K562 (cell line): ENCODE data around the gene AGAP1. TPM values are rescaled to one million over a fixed set of nuclear protein-coding genes. Genes with fewer than 3 reads are reported as not detected.

Source experiments
- ATAC-seq: fragments of 200-7000 bp; cut with Tn5 transposase; 3 replicates; pipeline ENCODE4 v1.9.1; 2020; ENCODE audit warnings: moderate library complexity
- BruUV-seq: library from RNA; stranded (reverse); fragments of 400-500 nt; replicated peaks from 2 replicates; lab custom pipeline; 2021; lab: Mats Ljungman, UMichigan
- CTCF ChIA-PET: fragments of 300-600 bp; formaldehyde crosslinking; extraction: SDS; loops from one replicate; lab custom pipeline; 2021; ENCODE audit warnings: low intra/inter-chr PET ratio; lab: Yijun Ruan, JAX
- POLR2A ChIA-PET: fragments of 300-600, 350-650 bp; sonication (Branson Sonifier 250); formaldehyde crosslinking; extraction: SDS; loops from one replicate; lab custom pipeline; 2021; ENCODE audit warnings: antibody characterized with exemption, inconsistent platforms; lab: Yijun Ruan, JAX
- DNase-seq, 4 experiments: peaks; one replicate each; pipeline versions ENCODE4 v3.0.0 to v3.0.0-alpha.2; 2011 to 2018; ENCODE audit warnings: low spot score in 3 of 4, mixed read lengths in 3 of 4; ENCODE audit errors: extremely low read depth in 1 of 4
- FAIRE-seq: peaks from 2 replicates; lab custom pipeline; 2011; peaks lifted over from hg19 to GRCh38; lab: Jason Lieb, UNC
- H2AFZ ChIP-seq: 2 replicates; pipeline ENCODE4 v1.6.0; 2011; ENCODE audit warnings: low read depth, low read length, control low read depth, inconsistent platforms
- H3K27ac ChIP-seq: fragments of 200-600 bp; 3 replicates; pipeline ENCODE4 v1.8.0; 2011; ENCODE audit warnings: low read depth, mild to moderate bottlenecking, control low read depth, inconsistent platforms, low read length, moderate library complexity, mixed read lengths; ENCODE audit errors: extremely low read depth
- H3K27me3 ChIP-seq, 2 experiments: fragments of 300-600 bp in 1 of 2; 2 replicates in 1 of 2; 3 replicates in 1 of 2; pipeline versions ENCODE4 v1.6.0 to v1.8.0; 2011; ENCODE audit warnings: inconsistent platforms in 2 of 2, low read length in 2 of 2, mild to moderate bottlenecking in 1 of 2, mixed read lengths in 1 of 2, moderate library complexity in 1 of 2; ENCODE audit not compliant: control insufficient read depth in 2 of 2, insufficient read depth in 2 of 2
- H3K36me3 ChIP-seq: fragments of 300-600 bp; 3 replicates; pipeline ENCODE4 v1.8.0; 2011; ENCODE audit warnings: mild to moderate bottlenecking, low read length, inconsistent platforms; ENCODE audit not compliant: control insufficient read depth, insufficient read depth
- H3K4me1 ChIP-seq, 2 experiments: fragments of 200-600 bp in 1 of 2; replicated peaks in 1 of 2; 2 replicates in 1 of 2; 3 replicates in 1 of 2; pipeline versions ENCODE4 v1.5.1 to v1.8.0; 2011; ENCODE audit warnings: inconsistent platforms in 2 of 2, low read length in 2 of 2, mild to moderate bottlenecking in 1 of 2, mixed read lengths in 1 of 2, moderate library complexity in 1 of 2; ENCODE audit not compliant: control insufficient read depth in 2 of 2, insufficient read depth in 2 of 2
- H3K4me2 ChIP-seq: 2 replicates; pipeline ENCODE4 v1.6.1; 2011; ENCODE audit warnings: low read length, control low read depth, inconsistent platforms, mixed read lengths; ENCODE audit not compliant: insufficient read depth
- H3K4me3 ChIP-seq: fragments of 200-600 bp; sonication (generic), shearing (Covaris generic); 2 replicates; pipeline ENCODE4 v1.5.1; 2016; ENCODE audit warnings: control low read depth, inconsistent platforms
- H3K79me2 ChIP-seq: fragments of 200-600 bp; 3 replicates; pipeline ENCODE4 v1.8.0; 2011; ENCODE audit warnings: low read length, inconsistent platforms; ENCODE audit not compliant: control insufficient read depth, insufficient read depth
- H3K9ac ChIP-seq, 2 experiments: 2 replicates each; pipeline versions ENCODE4 v1.6.0 to v1.6.1; 2011; ENCODE audit warnings: low read depth in 2 of 2, low read length in 2 of 2, control low read depth in 1 of 2, inconsistent platforms in 1 of 2, mild to moderate bottlenecking in 1 of 2, mixed read lengths in 1 of 2; ENCODE audit not compliant: insufficient read depth in 1 of 2
- H3K9me1 ChIP-seq: one replicate; pipeline ENCODE4 v1.6.0; 2011; ENCODE audit warnings: inconsistent platforms, mild to moderate bottlenecking, low read length, moderate library complexity; ENCODE audit not compliant: control insufficient read depth, insufficient read depth
- H3K9me3 ChIP-seq: replicated peaks from 2 replicates; pipeline ENCODE4 v1.5.1; 2011; ENCODE audit warnings: low read depth, low read length, inconsistent platforms; ENCODE audit not compliant: control insufficient read depth, insufficient read depth
- H4K20me1 ChIP-seq: replicated peaks from 2 replicates; pipeline ENCODE4 v1.6.1; 2011; ENCODE audit warnings: low read length, inconsistent platforms, mixed read lengths; ENCODE audit not compliant: control insufficient read depth, insufficient read depth
- ARID2 ChIP-seq: fragments of 450-650 bp; IDR thresholded peaks from 2 replicates; pipeline ENCODE4 v1.6.1; 2017; ENCODE audit warnings: antibody characterized with exemption, mild to moderate bottlenecking
- DLX4 ChIP-seq: fragments of 250-450 bp; sonication (Bioruptor Pico); IDR thresholded peaks from 2 replicates; pipeline ENCODE4 v1.6.1; 2021; ENCODE audit warnings: mild to moderate bottlenecking
- E2F5 ChIP-seq: sonication (generic); formaldehyde crosslinking; IDR thresholded peaks from 2 replicates; pipeline ENCODE4 v1.8.0; 2022; ENCODE audit warnings: mild to moderate bottlenecking, missing genetic modification reagents
- HLTF ChIP-seq: fragments of 450-650 bp; IDR thresholded peaks from 2 replicates; pipeline ENCODE4 v1.6.1; 2016
- MAFF ChIP-seq: IDR thresholded peaks from 2 replicates; pipeline ENCODE4 v1.6.1; 2012; ENCODE audit warnings: low read length, improper control_type of control experiment
- MITF ChIP-seq: IDR thresholded peaks from 2 replicates; pipeline ENCODE4 v1.6.1; 2014; ENCODE audit warnings: antibody characterized with exemption
- MTA3 ChIP-seq: fragments of 450-650 bp; formaldehyde crosslinking; IDR thresholded peaks from 2 replicates; pipeline ENCODE4 v1.6.1; 2017; ENCODE audit warnings: mild to moderate bottlenecking, borderline replicate concordance
- SP1 ChIP-seq: sonication (generic); formaldehyde crosslinking; IDR thresholded peaks from 2 replicates; pipeline ENCODE4 v1.8.1; 2022; ENCODE audit warnings: mild to moderate bottlenecking, missing genetic modification reagents
- ZEB2 ChIP-seq: fragments of 450-650 bp; IDR thresholded peaks from 2 replicates; pipeline ENCODE4 v1.6.1; 2016
- ZNF282 ChIP-seq: sonication (generic); formaldehyde crosslinking; IDR thresholded peaks from 2 replicates; pipeline ENCODE4 v1.8.1; 2023; ENCODE audit warnings: missing genetic modification reagents
- ZNF318 ChIP-seq, 2 experiments: fragments of 450-650 bp; IDR thresholded peaks; 2 replicates each; pipeline ENCODE4 v1.6.1; 2016; ENCODE audit warnings: mild to moderate bottlenecking in 2 of 2, borderline replicate concordance in 1 of 2, low read depth in 1 of 2, moderate library complexity in 1 of 2
- ZNF57 ChIP-seq: fragments of 450-650 bp; formaldehyde crosslinking; IDR thresholded peaks from 2 replicates; pipeline ENCODE4 v1.4.0; 2020; ENCODE audit warnings: mild to moderate bottlenecking, moderate library complexity
- ZNF778 ChIP-seq: fragments of 450-650 bp; formaldehyde crosslinking; IDR thresholded peaks from 2 replicates; pipeline ENCODE4 v1.4.0; 2020; ENCODE audit warnings: mild to moderate bottlenecking, moderate library complexity
- WGBS: fragments of 100-300 bp; shearing (Covaris generic); methylation state at CpG from one replicate; pipeline ENCODE4 v1.1.6; 2016; ENCODE audit warnings: low coverage, mixed read lengths; ENCODE audit not compliant: insufficient coverage; ENCODE audit errors: missing lambda C conversion rate; 5-methylcytosine and 5-hydroxymethylcytosine counted together
- in situ Hi-C: fragments of 300-500 bp; cut with MboI; formaldehyde crosslinking; loops from 4 replicates; pipeline ENCODE4 v1.15.0; 2018; ENCODE audit warnings: inconsistent platforms, mixed read lengths
- intact Hi-C: fragments of 100-400 bp; cut with micrococcal nuclease; formaldehyde crosslinking; loops from 2 replicates; pipeline ENCODE4 v1.14.2; 2022
- polyA plus RNA-seq, 8 experiments: library from polyadenylated mRNA; depleted of rRNA in 4 of 8; stranded (reverse) in 5 of 8; unstranded in 3 of 8; fragments of >200 nt; fragmentation: Nextera tagmentation in 2 of 8; fragmentation: Illumina TruSeq in 1 of 8; extraction: Ambion mirVana in 2 of 8; extraction: Trizol in 1 of 8; gene quantifications; 2 replicates each; pipeline versions ENCODE4 v1.2.1 to v1.2.3, GENCODE V29; 2011 to 2014; ENCODE audit warnings: inconsistent platforms in 1 of 8, missing spikeins in 1 of 8
- total RNA-seq, 7 experiments: library from RNA; depleted of rRNA in 6 of 7; stranded (reverse); fragments of >200 nt in 6 of 7; fragmentation: Illumina TruSeq in 2 of 7; extraction: Trizol in 2 of 7; gene quantifications; 2 replicates each; pipeline versions ENCODE4 v1.2.1 to v1.2.3, GENCODE V29; 2011 to 2021; ENCODE audit warnings: low replicate concordance in 1 of 7

The AGAP1 gene
- total and polyA plus RNA-seq, 9 of the 15 experiments (the other 6 are each of a cell fraction or from before 2014, with no cell fraction given): 1.3 to 24.0 (median 10.6) TPM

- Histone ChIP-seq H3K27ac (no peak overlapping the region), H3K79me2 (no peaks in the 10 kb centered on the region), H4K20me1 (no peaks in the 10 kb centered on the region)
These were observed 458.9 kb downstream of the AGAP1 start for GRCh38 chr2:235952714-235953113.

More at GRCh38 chr2:235952714-235953113, 458.9 kb downstream of the AGAP1 start:
- no peak overlapping the region for H3K4me3 ChIP-seq
- intact Hi-C loops (no loop called here), in situ Hi-C loops (no loop called here)
- no peaks in the 10 kb centered on the region for H3K36me3 ChIP-seq
- H3K9ac ChIP-seq: no peak overlapping the region
- H3K4me1 ChIP-seq: no peaks in the 10 kb centered on the region
- FAIRE-seq (no peak), DNase-seq (no peak), ATAC-seq (no peak)
- H3K9me3 ChIP-seq: no peaks in the 10 kb centered on the region
- POLR2A ChIA-PET: no interaction called here
- TF ChIP-seq ZEB2 (no peak), SP1 (CRISPR knock-in tag) (no peak), ARID2 (no peak), ZNF318 (IDR thresholded peaks at IDR 0.05; ENCODE audit: borderline replicate concordance in 1 of 2, low read depth in 1 of 2) (no peak), ZNF282 (CRISPR knock-in tag) (no peak), DLX4 (CRISPR knock-in tag) (no peak), MTA3 (no peak), E2F5 (CRISPR knock-in tag) (no peak), MAFF (no peak), HLTF (no peak), ZNF778 (CRISPR knock-in tag) (no peak), MITF (no peak), ZNF57 (CRISPR knock-in tag) (no peak)
- H3K9me1 ChIP-seq: no peaks in the 10 kb centered on the region
- WGBS: 82% methylated on average over 10 of the region's 10 CpGs
- H3K4me2 ChIP-seq: no peak overlapping the region
- BruUV-seq: no TSS peak
- H2AFZ ChIP-seq: no peak overlapping the region
- CTCF ChIA-PET: no interaction called here
- H3K27me3 ChIP-seq: no peaks in the 10 kb centered on the region
